HL-60 (cell line): ENCODE data around the gene LARP1.
"Not testable (repeated sequence)": the region's sequence is repeated elsewhere in the genome, so short reads cannot be mapped to it uniquely, and the experiment has no call there.

Experiments
- DNase-seq, 2 experiments: peaks; one replicate each; pipeline ENCODE4 v3.0.0-alpha.2; 2010 to 2020; ENCODE audit warnings: low read depth in 1 of 2, low spot score in 1 of 2
- H3K27ac ChIP-seq: fragments of 250-450 bp; sonication (Bioruptor Pico); replicated peaks from 2 replicates; pipeline ENCODE4 v1.5.1; 2020; ENCODE audit warnings: mild to moderate bottlenecking, moderate library complexity
- H3K27me3 ChIP-seq: fragments of 250-450 bp; sonication (Bioruptor Pico); 2 replicates; pipeline ENCODE4 v1.5.1; 2021; ENCODE audit warnings: mild to moderate bottlenecking, moderate library complexity; ENCODE audit not compliant: insufficient read depth, poor library complexity, severe bottlenecking
- H3K4me3 ChIP-seq: replicated peaks from 2 replicates; pipeline ENCODE4 v1.5.1; 2011; ENCODE audit warnings: mild to moderate bottlenecking, control low read depth, low read length; ENCODE audit not compliant: insufficient read depth
- GABPA ChIP-seq: IDR thresholded peaks from 2 replicates; pipeline ENCODE4 v1.6.1; 2012; ENCODE audit warnings: low read depth
- POLR2AphosphoS5 ChIP-seq: IDR thresholded peaks from 2 replicates; pipeline ENCODE4 v1.6.1; 2012; ENCODE audit warnings: low read depth
- SPI1 ChIP-seq: IDR thresholded peaks from 2 replicates; pipeline ENCODE4 v1.6.1; 2012; ENCODE audit warnings: low read depth, mild to moderate bottlenecking, borderline replicate concordance
- TF ChIP-seq, protein P1 (sequence below): IDR thresholded peaks from one replicate; pipeline ENCODE4 v1.5.1; 2011; ENCODE audit warnings: low read length, control low read depth, inconsistent platforms; ENCODE audit not compliant: insufficient read depth
- TF ChIP-seq, protein P2 (sequence below): IDR thresholded peaks from 2 replicates; pipeline ENCODE4 v1.6.1; 2012; ENCODE audit warnings: low read depth; ENCODE audit not compliant: insufficient replicate concordance

LARP1 gene

DNA sequence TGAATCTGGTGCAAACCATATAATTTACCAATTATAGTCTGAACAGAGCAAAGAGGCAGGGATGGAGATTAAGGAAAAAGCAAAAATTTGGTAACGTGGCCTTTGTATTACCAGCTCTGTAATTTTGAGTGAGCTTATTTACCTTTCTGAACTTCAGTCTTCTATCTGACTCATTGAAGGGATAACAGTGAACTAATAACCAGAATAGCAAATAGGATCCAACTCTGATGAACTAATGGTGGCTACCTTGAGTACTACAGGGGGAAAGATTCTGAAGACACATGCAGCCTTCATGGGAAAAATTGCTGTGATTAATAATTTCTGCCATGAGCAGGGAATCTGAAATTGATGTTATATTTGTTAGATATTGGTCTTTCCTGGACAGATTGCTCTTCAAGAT lies 23.0 kb upstream of the LARP1 start:
- no peak overlapping the region for H3K4me3 ChIP-seq
- no peak for DNase-seq
- no peak overlapping the region for H3K27ac ChIP-seq
- no peaks in the 10 kb centered on the region for H3K27me3 ChIP-seq
- no peak for TF ChIP-seq POLR2AphosphoS5
- TF ChIP-seq SPI1: no peak
- no peak for TF ChIP-seq GABPA
- TF ChIP-seq, protein P1, sequence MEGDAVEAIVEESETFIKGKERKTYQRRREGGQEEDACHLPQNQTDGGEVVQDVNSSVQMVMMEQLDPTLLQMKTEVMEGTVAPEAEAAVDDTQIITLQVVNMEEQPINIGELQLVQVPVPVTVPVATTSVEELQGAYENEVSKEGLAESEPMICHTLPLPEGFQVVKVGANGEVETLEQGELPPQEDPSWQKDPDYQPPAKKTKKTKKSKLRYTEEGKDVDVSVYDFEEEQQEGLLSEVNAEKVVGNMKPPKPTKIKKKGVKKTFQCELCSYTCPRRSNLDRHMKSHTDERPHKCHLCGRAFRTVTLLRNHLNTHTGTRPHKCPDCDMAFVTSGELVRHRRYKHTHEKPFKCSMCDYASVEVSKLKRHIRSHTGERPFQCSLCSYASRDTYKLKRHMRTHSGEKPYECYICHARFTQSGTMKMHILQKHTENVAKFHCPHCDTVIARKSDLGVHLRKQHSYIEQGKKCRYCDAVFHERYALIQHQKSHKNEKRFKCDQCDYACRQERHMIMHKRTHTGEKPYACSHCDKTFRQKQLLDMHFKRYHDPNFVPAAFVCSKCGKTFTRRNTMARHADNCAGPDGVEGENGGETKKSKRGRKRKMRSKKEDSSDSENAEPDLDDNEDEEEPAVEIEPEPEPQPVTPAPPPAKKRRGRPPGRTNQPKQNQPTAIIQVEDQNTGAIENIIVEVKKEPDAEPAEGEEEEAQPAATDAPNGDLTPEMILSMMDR: no peak
- TF ChIP-seq, protein P2, sequence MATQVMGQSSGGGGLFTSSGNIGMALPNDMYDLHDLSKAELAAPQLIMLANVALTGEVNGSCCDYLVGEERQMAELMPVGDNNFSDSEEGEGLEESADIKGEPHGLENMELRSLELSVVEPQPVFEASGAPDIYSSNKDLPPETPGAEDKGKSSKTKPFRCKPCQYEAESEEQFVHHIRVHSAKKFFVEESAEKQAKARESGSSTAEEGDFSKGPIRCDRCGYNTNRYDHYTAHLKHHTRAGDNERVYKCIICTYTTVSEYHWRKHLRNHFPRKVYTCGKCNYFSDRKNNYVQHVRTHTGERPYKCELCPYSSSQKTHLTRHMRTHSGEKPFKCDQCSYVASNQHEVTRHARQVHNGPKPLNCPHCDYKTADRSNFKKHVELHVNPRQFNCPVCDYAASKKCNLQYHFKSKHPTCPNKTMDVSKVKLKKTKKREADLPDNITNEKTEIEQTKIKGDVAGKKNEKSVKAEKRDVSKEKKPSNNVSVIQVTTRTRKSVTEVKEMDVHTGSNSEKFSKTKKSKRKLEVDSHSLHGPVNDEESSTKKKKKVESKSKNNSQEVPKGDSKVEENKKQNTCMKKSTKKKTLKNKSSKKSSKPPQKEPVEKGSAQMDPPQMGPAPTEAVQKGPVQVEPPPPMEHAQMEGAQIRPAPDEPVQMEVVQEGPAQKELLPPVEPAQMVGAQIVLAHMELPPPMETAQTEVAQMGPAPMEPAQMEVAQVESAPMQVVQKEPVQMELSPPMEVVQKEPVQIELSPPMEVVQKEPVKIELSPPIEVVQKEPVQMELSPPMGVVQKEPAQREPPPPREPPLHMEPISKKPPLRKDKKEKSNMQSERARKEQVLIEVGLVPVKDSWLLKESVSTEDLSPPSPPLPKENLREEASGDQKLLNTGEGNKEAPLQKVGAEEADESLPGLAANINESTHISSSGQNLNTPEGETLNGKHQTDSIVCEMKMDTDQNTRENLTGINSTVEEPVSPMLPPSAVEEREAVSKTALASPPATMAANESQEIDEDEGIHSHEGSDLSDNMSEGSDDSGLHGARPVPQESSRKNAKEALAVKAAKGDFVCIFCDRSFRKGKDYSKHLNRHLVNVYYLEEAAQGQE: no peak

DNA sequence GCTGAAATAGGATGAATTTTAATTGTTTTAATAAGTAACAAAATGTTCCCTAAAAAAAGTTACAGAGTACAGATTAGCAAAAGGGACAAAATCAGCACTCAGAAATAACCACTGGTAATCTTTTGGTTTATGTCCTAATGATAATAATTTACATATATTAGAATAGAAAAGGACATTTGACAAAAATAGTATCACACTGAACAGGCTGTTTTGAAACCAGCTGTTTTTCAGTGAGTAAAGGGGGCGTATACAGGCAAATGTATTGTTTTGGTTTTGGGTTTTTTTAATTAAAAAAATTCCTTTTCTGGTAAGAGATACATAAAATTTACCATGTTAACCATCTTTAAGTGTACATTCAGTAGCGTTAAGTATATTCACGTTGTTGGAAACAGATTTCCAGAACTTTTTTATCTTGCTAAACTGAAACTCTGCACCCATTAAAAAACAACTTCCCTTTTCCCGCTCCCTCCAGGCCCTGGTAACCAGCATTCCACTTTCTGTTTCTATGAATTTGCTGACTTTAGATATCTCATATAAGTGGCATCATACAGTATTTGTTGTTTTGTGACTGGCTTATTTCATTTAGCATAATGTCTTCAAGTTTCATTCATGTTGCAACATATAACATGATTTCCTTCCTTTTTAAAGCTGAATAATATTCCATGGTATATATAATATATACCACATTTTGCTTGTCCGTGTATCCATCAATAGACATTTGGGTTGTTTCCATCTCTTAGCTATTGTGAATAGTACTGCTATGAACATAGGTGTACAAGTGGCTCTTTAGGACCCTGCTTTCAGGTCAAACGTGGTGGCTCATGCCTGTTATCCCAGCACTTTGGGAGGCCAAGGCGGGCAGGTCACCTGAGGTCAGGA lies 20.6 kb upstream of the LARP1 start:
- Histone ChIP-seq H3K4me3 (no peak overlapping the region), H3K27me3 (no peaks in the 10 kb centered on the region), H3K27ac (no peak overlapping the region)
- TF ChIP-seq POLR2AphosphoS5 (no peak), GABPA (no peak), SPI1 (no peak)
- TF ChIP-seq, protein P1: no peak
- TF ChIP-seq, protein P2: no peak
- DNase-seq: no peak

DNA sequence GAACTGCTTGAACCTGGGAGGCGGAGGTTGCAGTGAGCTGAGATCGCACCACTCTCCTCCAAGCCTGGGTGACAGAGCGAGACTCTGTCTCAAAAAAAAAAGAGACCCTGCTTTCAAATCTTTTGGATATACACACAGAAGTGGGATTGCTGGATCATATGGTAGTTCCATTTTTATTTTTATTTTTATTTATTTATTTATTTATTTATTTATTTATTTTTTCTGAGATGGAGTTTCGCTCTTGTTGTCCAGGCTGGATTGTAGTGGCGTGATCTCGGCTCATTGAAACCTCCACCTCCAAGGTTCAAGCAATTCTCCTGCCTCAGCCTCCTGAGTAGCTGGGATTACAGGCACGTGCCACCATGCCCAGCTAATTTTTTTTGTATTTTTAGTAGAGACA lies 19.8 kb upstream of the LARP1 start:
- DNase-seq, H3K27me3 ChIP-seq, H3K4me3 ChIP-seq, H3K27ac ChIP-seq: not testable (repeated sequence)

DNA sequence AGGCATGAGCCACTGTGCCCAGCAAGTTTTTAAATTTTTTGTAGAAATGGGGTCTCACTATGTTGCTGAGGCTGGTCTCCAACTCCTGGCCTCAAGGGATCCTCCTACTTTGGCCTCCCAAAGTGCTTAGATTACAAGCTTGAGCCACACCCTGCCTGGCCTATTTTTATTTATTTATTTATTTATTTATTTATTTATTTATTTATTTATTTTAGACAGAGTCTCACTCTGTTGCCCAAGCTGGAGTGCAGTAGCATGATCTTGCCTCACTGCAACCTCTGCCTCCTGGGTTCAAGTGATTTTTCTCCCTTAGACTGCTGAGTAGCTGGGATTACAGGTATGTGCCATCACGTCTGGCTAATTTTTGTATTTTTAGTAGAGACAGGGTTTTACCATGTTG lies 18.8 kb upstream of the LARP1 start:
- H3K27ac ChIP-seq, DNase-seq, H3K27me3 ChIP-seq, H3K4me3 ChIP-seq: not testable (repeated sequence)

DNA sequence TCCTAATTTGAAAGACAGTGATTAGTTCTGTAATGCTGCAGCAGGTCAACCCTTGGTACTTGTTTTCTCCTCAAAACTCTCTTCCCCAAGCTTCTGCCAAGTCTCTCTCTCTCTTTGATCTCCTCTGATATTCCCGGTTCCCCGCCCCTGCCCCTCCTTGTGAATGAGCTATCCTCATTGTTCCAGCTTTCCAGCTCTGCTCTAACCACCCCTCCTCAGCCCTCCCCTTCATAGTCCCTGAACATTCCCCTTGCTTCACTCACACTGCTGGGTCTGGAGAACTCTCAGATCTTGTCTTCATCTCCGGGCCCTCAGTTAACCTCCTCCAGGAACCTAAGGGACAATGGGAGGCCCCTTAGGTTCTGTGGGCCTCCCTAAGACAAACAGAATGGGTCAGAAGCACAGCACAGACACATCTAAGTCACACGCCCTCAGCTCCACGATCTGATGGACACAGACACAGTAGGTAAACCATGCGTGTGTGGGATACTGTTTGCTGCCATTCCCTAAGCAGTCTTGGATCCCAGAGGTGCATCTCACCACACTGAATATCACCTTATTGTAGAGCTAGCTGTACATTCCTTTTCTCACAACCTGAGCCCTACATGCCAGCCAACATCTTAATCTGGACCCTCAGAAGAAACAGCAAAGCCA lies 17.4 kb upstream of the LARP1 start:
- no peaks in the 10 kb centered on the region for H3K27me3 ChIP-seq
- TF ChIP-seq POLR2AphosphoS5: no peak
- TF ChIP-seq, protein P1: no peak
- TF ChIP-seq, protein P2: no peak
- TF ChIP-seq SPI1: no peak
- TF ChIP-seq GABPA: no peak
- no peak for DNase-seq
- no peak overlapping the region for H3K27ac ChIP-seq
- no peak overlapping the region for H3K4me3 ChIP-seq
